Upper lobe of left lung (tissue), 4 donors: ENCODE data around the gene ERCC6L2.

Experiments used
- CTCF ChIP-seq, 6 experiments: fragments of 450-650 bp in 4 of 6; fragments of 200-600 bp in 2 of 6; sonication (generic) in 2 of 6; IDR thresholded peaks; one replicate each; pipeline ENCODE4 v1.5.1; 2016 to 2019; ENCODE audit warnings: antibody characterized with exemption in 6 of 6
- EP300 ChIP-seq, 4 donors: sonication (generic); formaldehyde crosslinking; IDR thresholded peaks; one replicate each; pipeline ENCODE4 v1.5.1; 2017; ENCODE audit warnings: antibody characterized with exemption in 4 of 4, control low read depth in 2 of 4
- POLR2AphosphoS5 ChIP-seq, 2 donors: sonication (generic); formaldehyde crosslinking; IDR thresholded peaks; one replicate each; pipeline ENCODE4 v1.5.1; 2017; ENCODE audit warnings: antibody characterized with exemption in 2 of 2

GRCh38 chr9:95826183-95826838 lies 49.2 kb upstream of the ERCC6L2 start:
- TF ChIP-seq CTCF (IDR thresholded peaks at IDR 0.05) (no peak), POLR2AphosphoS5 (IDR thresholded peaks at IDR 0.05) (no peak), EP300 (IDR thresholded peaks at IDR 0.05) (no peak)
